NOMO-1 treated with dmso at 0.1 percent for 144 hours (cell line): ENCODE results near the gene SEMA5A.

Experiments used
- DNase-seq: peaks from one replicate; lab custom pipeline; 2025; ENCODE audit not compliant: unreplicated experiment; lab: John Stamatoyannopoulos, UW

Gene SEMA5A, protein sequence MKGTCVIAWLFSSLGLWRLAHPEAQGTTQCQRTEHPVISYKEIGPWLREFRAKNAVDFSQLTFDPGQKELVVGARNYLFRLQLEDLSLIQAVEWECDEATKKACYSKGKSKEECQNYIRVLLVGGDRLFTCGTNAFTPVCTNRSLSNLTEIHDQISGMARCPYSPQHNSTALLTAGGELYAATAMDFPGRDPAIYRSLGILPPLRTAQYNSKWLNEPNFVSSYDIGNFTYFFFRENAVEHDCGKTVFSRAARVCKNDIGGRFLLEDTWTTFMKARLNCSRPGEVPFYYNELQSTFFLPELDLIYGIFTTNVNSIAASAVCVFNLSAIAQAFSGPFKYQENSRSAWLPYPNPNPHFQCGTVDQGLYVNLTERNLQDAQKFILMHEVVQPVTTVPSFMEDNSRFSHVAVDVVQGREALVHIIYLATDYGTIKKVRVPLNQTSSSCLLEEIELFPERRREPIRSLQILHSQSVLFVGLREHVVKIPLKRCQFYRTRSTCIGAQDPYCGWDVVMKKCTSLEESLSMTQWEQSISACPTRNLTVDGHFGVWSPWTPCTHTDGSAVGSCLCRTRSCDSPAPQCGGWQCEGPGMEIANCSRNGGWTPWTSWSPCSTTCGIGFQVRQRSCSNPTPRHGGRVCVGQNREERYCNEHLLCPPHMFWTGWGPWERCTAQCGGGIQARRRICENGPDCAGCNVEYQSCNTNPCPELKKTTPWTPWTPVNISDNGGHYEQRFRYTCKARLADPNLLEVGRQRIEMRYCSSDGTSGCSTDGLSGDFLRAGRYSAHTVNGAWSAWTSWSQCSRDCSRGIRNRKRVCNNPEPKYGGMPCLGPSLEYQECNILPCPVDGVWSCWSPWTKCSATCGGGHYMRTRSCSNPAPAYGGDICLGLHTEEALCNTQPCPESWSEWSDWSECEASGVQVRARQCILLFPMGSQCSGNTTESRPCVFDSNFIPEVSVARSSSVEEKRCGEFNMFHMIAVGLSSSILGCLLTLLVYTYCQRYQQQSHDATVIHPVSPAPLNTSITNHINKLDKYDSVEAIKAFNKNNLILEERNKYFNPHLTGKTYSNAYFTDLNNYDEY

DNA sequence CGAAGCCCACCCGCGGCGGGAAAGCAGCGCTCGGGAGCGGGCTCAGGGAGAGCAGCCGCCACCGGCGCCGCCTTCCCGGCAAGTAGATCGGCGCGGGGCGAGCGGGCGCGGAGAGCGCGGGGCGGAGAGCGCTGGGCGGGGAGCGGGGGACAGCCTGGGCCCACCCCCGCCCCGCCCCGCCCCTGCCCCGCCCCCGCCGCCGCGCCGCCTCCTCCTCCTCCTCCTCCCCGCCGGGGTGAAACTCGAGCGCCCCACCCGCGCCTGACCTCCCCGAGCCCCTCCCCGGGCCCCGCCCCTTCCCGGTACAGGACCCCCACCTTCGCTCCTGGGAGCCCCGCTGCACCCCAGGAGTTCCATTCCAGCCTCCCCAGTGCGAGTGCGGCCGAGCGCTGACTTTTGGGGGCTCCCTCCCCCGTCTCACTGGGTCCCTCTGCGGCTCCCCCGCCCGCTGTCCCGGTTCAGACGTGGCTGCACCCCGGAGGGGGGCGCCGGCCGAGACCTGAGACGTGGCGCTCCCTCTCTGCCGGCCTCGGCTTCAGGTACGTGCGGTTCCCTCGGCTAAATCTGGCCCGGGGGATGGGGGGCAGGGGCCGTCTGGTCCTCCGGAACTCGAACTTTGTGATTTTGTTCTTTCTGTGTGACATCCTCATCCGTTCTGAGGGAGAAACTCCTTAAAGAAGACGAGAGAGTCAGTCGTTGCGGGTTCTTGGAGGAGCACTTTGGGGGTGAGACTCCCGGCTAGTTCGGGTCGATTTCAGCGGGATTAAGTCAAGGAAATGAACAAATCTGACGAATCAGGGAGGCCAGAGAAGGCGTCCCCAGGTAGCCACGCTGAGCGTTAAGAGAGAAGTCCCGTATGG, at the start of gene SEMA5A:
TSS of gene SEMA5A (minus strand) at position 84 of the 860 bp plus-strand sequence. CDS start 166,129 bp downstream, outside the sequence.
- no peak for DNase-seq

DNA sequence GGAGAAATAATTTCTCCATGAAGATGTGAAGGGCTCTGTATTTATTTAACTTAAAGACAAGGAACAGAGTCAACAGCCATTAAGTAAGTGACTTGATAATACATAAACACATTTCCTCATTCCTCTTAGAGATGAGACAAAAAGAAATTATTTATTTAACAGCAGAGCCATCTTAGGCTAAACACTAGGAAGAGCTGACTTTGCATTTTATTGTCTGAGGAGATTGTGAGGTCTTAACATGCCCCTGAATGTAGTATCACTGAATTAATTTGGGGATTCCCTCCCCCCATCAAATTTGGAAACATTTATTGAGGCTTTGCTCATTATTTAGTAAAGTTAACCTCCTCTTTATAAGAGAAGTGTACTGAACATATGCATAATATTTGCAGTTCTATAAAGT, 49.0 kb upstream of the SEMA5A start:
- DNase-seq: no peak

DNA sequence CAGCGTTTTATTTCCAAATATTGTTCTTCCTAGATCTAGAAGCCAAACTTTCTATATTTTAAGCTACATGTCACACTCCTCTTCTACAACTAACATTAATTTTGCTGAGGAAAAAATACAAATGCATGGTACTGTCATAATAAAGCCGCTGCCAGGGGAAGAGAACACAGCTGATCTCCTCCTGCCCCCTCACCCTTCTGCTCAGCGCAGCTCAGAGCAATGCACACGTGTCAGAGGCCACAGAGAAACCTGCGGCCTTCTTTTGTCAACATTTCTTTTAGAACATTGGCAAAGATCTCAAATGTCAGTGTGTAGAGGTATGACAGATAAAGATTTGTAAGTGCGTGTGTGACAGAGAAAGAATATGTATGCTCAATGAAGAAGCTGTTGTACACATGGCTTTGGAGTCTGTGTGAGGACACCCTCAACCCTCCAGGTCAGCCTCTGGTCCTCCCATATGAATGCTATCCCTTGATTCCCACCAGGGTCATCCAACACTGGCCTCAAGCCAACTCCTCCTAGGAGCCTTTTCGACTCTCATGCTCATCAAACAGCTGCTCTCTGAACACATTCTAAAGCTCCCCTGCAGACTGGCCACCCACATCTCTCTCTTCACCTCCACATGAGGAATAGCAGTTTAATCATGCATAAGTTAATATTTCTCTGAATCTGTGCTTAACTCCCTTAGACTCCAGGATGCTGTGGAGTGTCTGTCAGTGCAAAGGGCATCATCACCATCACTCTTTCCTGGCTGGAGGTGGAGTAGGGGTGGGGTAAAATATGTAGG, 43.4 kb upstream of the SEMA5A start:
- DNase-seq: no peak

DNA sequence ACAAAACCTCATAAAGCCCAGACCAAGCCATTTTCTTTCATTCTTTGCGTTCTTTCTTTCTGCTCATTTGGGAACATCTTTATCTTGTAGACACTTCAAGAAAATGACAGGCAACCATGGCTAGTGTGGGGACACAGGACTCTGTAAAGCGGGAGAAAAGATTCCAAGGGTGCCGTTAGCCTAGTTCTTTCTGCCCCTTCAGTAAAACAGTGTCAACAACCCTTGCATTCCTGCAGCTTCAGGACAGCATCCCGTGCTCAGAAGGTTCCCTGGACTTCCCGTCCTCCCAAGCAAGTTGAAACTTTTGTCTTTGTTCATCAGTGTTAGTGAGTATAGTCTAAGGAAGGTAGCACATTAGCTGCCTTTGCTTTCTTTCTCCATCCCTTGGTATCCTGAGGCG, 42.4 kb upstream of the SEMA5A start:
- no peak for DNase-seq

DNA sequence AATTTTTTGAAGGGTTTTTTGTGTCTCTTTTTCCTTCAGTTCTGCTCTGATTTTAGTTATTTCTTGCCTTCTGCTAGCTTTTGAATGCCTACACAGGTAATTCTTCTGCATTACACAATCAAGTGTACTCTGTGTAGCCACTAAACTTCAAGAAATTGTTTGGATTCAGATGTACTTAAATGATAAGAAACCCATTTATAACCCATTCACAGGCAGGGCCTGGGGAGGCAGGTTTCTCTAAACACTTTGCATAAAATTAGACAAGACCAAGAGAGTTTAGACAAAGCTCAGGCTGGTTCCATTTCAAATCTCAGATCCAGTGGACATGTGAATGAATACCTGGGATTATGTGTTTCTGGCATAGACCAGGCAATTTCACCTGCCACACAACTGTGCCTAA, 41.3 kb upstream of the SEMA5A start:
- DNase-seq: no peak

DNA sequence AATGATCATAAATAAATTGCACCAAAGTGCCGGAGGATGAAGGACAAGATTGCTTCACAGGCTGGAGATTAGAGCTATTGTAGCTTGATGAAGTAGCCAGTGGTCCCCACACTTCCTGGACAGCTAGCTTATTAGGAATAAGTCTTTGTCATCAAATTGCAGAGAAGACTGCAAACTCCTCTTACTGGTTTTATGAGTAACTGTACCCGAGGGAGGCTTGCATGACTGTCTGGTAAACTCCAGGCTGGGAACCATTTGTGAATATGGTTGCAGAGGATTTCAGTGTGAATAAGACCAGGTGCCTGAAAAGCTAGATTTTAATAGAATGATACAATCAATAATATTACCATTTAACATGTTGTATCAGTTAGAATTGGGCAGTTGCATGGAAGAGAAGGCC, 36.5 kb upstream of the SEMA5A start:
- DNase-seq: no peak

DNA sequence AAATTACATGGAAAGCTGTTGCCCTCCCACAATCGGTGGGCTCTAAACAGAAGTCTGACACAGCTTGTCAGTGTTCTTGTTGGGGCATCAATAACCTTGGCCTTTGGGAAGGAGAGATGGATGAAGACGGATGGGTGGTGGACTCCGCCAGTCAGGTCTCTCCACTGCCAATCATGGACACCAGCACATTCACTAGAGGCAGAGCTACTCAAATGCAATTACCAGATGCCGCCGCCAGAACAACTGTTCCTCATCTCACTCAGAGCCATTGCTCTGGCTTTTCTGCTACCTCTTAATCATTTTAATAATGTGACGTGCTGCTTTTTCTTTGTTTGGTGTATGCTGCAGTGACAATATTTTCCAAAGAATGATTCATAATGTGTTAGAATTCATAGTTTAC, 27.9 kb upstream of the SEMA5A start:
- no peak for DNase-seq

DNA sequence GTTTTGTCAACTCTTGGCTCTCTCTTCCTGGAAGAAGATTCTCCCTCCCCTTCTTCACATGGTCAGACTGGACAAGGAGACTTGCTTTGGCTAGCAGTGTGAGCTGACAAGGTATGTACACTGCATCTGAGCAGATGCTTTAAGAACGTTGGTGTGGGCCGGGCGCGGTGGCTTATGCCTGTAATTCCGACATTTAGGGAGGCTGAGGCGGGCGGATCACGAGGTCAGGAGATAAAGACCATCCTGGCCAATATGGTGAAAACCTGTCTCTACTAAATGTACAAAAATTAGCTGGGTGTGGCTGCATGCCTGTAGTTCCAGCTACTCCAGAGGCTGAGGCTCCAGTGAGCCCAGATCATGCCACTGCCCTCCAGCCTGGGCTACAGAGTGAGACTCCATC, 26.4 kb upstream of the SEMA5A start:
- no peak for DNase-seq

DNA sequence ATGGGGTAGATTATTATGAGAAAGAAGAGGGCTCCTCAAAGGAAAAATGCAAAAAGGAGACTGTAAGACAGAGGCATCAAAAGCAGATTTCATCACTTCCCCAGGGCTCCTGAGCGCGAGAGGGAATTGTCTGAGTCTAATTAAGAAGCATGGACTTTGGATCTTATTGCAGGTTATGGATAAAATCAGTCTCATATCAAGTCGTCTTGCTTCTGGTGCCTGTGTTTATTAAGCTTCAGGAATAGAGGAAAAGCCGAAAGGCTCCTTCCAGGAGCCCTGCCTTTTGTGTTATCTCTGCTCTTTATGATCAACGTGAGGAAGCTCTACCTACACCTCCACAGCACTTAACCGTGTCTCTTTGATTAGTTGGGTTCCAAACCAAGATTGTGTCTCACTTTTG, 25.0 kb upstream of the SEMA5A start:
- no peak for DNase-seq

DNA sequence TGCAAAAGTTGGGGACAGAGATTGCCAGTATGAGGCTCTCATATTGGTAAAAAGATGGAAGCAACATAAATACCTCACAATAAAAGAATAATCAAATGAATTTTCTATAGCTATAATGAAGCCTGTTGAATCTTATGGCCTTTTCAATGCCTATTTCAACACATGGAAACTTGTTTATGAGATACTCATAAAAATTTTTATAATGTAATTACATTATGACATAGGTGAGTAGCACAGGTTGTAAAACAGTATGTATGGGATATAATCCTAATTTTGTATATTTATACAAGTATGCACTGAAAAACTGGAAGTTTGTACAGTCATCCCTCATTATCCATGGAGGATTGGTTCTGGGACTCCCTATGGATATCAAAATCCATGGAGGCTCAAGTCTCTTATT, 21.2 kb upstream of the SEMA5A start:
- DNase-seq: no peak

DNA sequence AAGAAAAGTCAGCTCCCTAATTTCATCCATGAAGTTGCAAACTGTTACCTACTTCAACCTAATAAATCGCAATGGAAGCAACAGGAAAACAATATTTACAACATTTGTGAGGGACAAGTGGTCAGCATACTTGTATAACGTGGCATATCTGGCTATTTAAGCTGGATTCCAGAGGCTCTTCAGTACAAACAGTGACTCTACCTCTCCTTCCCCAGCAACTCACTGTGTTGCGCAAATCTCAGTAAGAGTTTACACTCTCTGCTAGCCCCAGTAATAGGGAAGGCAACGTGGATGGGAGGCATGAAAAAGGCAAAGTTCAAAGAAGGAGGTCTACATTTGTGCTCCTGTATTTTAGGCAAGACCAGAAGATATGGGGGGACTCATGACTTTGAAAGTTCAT, 18.9 kb upstream of the SEMA5A start:
- no peak for DNase-seq

DNA sequence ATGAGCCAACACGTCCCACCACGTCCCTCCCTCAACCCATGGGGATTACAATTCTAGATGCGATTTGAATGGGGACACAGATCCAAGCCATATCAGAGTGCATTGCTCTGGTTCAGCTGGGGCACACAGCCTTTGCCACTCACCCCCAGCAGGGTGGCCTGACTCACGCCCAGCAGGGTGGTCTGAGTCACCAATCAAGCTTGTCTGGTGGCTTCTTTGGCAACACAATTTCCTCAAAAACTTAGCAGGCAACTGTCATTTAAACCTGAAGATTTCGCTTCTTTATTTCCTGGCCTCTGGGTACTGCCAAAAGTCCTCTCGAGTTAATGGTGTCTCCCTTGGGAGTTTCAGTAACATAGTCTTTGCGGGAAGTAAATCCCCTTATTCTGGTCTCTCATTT, 16.3 kb upstream of the SEMA5A start:
- no peak for DNase-seq

DNA sequence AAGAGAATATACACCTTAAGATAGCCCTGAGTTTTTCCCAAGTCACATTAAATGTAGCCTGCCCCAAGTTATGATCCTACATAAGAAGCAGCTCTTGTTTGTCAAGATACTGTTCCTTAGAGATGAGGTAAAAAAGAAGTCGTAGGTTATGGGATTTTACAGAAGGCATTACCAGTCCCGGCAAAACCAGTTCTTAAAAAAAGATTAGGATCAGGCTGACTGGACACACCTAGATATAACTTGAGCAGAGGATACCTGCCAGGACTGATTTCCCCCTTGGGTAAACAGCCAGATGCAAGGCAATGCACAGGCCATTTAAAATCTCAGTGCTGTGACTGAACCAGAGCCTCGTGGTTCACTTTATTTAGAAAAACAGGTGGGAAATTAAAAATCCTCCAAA, 14.1 kb upstream of the SEMA5A start:
- DNase-seq: no peak

DNA sequence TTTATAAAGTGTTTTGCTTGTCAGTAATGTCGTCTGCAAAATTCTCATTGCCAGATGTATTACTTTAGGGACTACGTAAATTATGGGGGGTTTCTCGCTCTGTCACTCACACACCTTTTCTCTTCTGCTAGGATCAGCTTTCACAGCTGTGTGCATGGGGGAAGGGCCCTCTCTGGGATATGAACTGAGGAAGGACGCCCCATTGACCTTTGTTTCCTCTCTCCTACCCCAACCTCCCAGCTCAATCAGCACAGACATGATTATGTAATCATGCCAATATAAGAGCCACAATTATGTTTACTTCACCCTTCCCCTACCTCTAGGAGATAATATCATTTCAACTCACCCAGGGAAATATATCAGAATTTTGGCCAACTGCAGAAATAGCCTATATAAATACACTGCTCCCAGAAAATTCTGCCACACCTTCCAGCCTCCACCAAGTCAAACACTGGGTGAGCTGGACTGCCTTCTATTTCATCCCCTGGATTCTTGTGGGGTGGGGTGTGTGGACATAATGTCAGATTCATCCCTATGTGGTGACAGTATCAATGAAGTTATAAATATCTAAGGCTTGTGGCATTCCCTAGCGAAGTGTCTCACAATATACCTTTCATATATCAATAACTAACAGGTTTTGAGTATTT, 12.6 kb upstream of the SEMA5A start:
- DNase-seq: no peak

DNA sequence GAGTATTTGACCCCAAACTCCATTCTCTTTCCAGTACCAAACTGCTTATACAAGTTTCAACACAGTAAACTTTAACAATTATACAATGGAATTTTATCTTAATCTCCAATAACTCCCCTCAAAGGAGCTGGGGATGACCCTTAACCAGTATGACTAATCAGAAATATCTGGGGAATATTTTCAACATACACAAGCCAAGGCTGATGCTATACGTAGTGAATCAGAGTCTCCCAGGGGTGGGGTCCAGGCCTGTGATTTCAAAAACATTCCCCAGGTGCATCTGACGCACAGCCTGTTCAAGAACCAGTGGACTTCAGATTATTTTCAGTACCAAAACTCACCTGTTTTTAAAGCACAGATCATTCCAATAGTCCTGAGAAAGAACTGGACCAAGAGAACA, 11.8 kb upstream of the SEMA5A start:
- no peak for DNase-seq

DNA sequence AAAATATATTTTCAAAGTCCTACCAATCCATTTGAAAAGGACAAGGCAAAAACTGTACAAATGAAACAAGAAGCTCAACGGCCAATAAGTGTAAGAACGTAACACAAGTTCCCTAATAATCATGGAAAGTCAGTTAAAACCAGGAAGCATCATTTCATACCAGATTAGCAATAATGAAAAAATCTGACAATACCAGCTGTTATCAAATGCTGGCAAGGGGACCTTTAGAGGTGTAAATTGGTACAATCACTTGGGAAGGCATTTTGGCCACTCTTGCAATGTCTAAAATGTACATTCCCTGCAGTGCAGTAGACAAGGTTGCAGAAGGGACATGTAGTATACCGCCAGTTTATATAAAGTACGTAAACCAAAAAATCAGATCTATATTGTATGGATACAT, 10.1 kb upstream of the SEMA5A start:
- no peak for DNase-seq

DNA sequence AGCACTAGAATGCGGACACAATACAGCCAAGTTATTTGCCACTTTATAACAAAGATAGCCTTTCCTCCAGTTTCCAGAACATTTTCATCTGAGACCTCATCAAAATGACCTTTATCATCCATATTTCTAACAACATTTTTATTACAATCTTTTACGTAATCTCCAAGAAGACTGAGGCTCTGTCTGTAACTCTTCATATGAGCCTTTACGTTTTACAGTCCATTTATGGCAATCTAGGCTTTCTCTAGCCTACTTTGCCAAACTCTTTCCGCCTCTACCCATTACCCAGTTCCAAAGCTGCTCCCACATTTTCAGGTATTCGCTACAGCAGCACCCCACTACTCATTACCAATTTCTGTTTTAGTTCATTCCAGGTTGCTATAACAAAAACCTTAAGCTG, 8.2 kb upstream of the SEMA5A start:
- no peak for DNase-seq

DNA sequence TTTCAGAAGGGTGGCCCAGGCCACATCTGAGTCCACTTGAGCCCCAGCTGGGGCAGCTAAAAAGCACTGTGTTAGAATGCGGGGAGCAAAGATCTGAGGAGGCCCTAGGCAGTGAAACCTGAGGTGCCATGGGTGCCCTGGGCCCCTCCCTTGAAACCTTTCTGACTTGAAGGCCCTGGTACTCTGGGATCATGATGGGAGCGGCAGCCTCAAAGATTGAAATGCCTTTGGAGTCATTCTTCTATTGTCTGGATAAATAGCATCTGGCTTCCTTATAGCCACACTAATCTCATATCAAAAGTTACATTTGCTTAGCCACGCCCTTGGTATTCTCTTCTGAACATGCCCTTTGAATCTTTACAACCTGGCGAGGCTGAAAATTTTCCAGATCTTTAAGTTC, 7.7 kb upstream of the SEMA5A start:
- DNase-seq: no peak
